Measurements from ENCODE around the gene FBXO34. TPM values are rescaled to one million over a fixed set of nuclear protein-coding genes. Genes with fewer than 3 reads are reported as not detected.
"Not testable (repeated sequence)": the region's sequence is repeated elsewhere in the genome, so short reads cannot be mapped to it uniquely, and the experiment has no call there.

Gene FBXO34
- total and polyA plus RNA-seq, 9 of the 15 experiments (the other 6 are each of a cell fraction or from before 2014, with no cell fraction given): 6.3 to 24.9 (median 16.2) TPM

- no peak for TF ChIP-seq SRSF9 (IDR thresholded peaks at IDR 0.05; ENCODE audit: borderline replicate concordance, low read depth, low read length)
- TF ChIP-seq ADNP (tag; IDR thresholded peaks at IDR 0.05): peak; percentile 87
- TF ChIP-seq ZBTB1 (CRISPR knock-in tag; IDR thresholded peaks at IDR 0.05; ENCODE audit: borderline replicate concordance, low read depth): no peak
- no peak for TF ChIP-seq NFYB (IDR thresholded peaks at IDR 0.05; ENCODE audit: extremely low read depth, insufficient read length)
- no peak for TF ChIP-seq HDAC8 (tag; IDR thresholded peaks at IDR 0.05)
- no peak for TF ChIP-seq MTA3 (IDR thresholded peaks at IDR 0.05; ENCODE audit: borderline replicate concordance)
- TF ChIP-seq ZNF785 (CRISPR knock-in tag; IDR thresholded peaks at IDR 0.05): no peak
- no peak for TF ChIP-seq TFE3 (CRISPR knock-in tag; IDR thresholded peaks at IDR 0.05)
- TF ChIP-seq ETV6 (IDR thresholded peaks at IDR 0.05; ENCODE audit: borderline replicate concordance in 1 of 2, low read depth in 2 of 2, low read length in 1 of 2): no peak
- no peak for TF ChIP-seq ETV6 (CRISPR knock-in tag; IDR thresholded peaks at IDR 0.05; ENCODE audit: borderline replicate concordance)
- no peak for TF ChIP-seq ZNF695 (CRISPR knock-in tag; IDR thresholded peaks at IDR 0.05)
- TF ChIP-seq XRCC3 (IDR thresholded peaks at IDR 0.05): no peak
- no peak for TF ChIP-seq ZNF140 (CRISPR knock-in tag; IDR thresholded peaks at IDR 0.05)
- TF ChIP-seq LARP7 (IDR thresholded peaks at IDR 0.05): no peak
- no peak for TF ChIP-seq MAZ (CRISPR knock-in tag; conservative IDR thresholded peaks at IDR 0.05 in 1 of 2, IDR thresholded peaks at IDR 0.05 in 1 of 2)
- no peak for TF ChIP-seq NR3C1 (CRISPR knock-in tag; IDR thresholded peaks at IDR 0.05)
- no peak for TF ChIP-seq CBX3 (IDR thresholded peaks at IDR 0.05; ENCODE audit: borderline replicate concordance in 1 of 2, low read length in 2 of 2)
Observed at GRCh38 chr14:55382483-55382882, 111.3 kb downstream of the FBXO34 start (continued).

DNA sequence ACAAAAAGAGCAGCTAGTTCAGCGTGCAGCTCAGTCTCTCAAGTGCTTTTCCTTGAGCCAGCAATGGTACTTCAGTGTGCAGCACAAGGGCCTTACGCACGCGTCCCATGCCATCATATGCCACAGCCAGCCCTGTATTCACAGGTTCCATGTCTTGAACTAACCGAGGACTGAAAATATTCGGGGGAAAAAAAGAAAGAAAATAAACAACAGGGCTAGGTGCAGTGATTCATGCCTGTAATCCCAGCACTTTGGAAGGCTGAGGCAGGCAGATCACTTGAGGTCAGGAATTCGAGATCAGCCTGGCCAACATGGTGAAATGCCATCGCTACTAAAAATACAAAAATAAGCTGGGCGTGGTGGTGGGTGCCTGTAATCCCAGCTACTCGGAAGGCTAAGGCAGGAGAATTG is 111.8 kb downstream of the FBXO34 start:
- H3K9me3 ChIP-seq (replicated peaks; ENCODE audit: control insufficient read depth, insufficient read depth, low read depth, low read length); ATAC-seq; CTCF ChIA-PET (ENCODE audit: low intra/inter-chr PET ratio); BruUV-seq (replicated peaks); H3K9ac ChIP-seq (ENCODE audit: insufficient read depth in 1 of 2, low read depth in 2 of 2, low read length in 2 of 2); H2AFZ ChIP-seq (ENCODE audit: low read depth, low read length); H3K4me2 ChIP-seq (ENCODE audit: insufficient read depth, low read length); H3K9me1 ChIP-seq (ENCODE audit: control insufficient read depth, insufficient read depth, low read length); intact Hi-C loops (cut with micrococcal nuclease); H4K20me1 ChIP-seq (replicated peaks; ENCODE audit: control insufficient read depth, insufficient read depth, low read length); in situ Hi-C loops (cut with MboI); H3K4me3 ChIP-seq; FAIRE-seq; DNase-seq (ENCODE audit: extremely low read depth in 1 of 4, low spot score in 3 of 4); H3K79me2 ChIP-seq (ENCODE audit: control insufficient read depth, insufficient read depth, low read length); H3K27me3 ChIP-seq (ENCODE audit: control insufficient read depth in 2 of 2, insufficient read depth in 2 of 2, low read length in 2 of 2): not testable (repeated sequence)
- POLR2A ChIA-PET: interaction anchor here (0.6 to 1.9 kb wide), 5 partner anchors 8 to 958 kb away, joined by 3 to 9 read pairs (median 3); no protein-coding TSS in a partner anchor
- H3K36me3 ChIP-seq (ENCODE audit: control insufficient read depth, insufficient read depth, low read length): peaks cover 25% of the 10 kb centered on the region; the same call in 2 of the 3 replicates
- peak overlapping the region; percentile 81; the same call in 2 of the 3 replicates for H3K27ac ChIP-seq (ENCODE audit: extremely low read depth, low read depth, low read length)
- WGBS (ENCODE audit: insufficient coverage, low coverage, missing lambda C conversion rate): 62% methylated on average over 10 of the region's 10 CpGs
- peaks cover 24 to 60% of the 10 kb centered on the region in 2 experiments for H3K4me1 ChIP-seq (replicated peaks in 1 of 2; ENCODE audit: control insufficient read depth in 2 of 2, insufficient read depth in 2 of 2, low read length in 2 of 2)
